ENCODE results near the gene PLCB2.

Gene PLCB2

GRCh38 chr15:40340038-40340739, 32.5 kb upstream of the PLCB2 start:
- DNase-seq = no peak

DNA sequence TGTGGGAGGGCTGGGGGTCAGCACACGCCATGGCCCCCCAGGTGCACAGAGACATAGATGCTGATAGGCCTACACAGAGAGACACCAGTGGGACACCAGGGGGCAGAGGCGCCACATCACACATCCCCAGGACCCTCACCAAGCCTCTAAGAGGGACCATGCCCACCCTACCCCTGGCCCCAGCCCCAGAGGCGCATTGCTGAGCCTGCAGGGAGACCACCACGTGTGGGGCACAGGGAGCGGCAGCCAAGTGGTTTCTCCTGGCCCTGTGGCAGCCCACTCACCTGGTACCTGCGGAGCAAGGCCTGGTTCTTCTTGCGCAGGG, 31.8 kb upstream of the PLCB2 start:
- no peak for DNase-seq

DNA sequence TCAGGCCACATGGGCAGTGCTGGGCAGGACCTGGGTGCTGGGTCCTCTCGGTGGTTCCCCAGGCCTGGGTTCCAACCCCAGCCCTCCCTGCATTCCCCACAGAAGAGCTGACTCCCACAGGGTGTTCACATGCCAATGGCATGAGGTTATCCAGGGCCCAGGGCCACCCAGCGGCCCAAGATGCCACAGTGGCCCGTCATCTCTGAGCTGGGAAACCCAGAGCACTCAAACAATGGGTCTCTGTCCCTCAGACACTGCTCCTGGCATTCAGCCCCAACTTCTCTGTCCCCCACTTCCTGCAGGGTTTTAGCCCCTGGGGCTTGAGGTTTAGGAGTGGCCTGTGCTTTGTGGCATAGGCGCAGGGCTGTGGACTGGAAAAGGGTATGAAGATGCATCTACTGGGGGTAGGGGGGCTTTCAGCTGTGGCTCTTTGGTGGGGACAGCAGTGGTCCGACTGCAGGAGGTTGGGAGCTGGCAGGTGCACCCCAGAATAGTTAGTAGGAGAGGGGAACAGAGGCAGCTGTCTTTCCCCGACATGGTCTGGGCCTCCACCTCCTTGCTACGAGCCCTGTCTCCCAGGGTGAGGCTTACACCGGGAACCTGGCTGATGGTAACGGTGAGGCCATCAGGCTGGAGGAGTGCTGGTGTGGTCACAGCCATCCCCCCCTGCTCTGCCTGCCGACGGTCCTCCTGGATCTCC, 31.3 kb upstream of the PLCB2 start:
- DNase-seq = no peak

DNA sequence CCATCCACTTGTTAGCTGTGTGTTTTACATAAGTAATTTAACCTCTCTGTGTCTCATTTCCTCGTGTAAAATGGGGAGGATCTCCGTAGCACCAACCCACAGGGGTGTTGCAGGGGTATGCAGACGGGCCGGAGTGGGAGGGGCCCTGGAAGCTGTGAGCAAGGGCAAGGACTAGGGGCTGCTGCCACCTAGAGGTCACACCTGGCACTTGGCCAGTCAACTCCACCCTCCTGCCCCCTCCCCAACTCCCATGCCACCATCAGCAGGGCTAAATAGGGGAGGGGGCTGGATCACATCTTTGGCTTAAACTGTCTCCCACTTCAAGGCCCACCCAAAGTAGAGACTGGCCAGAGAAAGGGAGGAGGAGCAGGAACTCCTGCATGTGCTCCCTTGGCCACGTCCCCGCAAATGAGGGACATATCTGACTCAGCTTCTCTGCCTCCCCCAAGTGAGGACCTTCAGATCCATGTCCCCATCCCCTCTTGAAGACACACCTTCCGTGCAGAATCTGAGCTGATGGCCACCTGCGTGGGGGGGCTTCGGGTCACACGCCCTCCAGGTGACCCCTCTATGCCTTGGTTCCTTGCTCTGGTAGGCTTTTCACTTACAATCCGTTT, 30.4 kb upstream of the PLCB2 start:
- DNase-seq = peak; percentile 44

DNA sequence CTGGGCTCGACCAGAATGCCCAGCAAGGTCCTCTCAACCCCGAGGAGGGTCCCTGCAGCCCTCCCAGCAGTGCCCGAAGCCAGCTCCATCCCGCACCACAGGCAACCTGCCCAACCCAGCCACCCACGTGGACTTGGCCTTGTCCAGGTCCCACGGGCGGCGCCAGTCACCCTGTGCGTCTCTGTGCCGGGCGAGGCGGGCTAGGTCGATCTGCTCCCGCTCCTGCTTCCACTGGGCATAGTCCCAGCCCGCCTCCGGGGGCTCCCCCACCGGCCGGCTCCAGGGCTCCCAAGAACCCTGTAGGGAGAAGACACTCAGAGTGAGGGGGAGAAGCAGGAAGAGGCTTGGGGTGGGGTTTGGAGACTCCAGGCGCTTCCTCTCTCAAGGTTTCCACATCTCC, 29.9 kb upstream of the PLCB2 start:
- DNase-seq = no peak

DNA sequence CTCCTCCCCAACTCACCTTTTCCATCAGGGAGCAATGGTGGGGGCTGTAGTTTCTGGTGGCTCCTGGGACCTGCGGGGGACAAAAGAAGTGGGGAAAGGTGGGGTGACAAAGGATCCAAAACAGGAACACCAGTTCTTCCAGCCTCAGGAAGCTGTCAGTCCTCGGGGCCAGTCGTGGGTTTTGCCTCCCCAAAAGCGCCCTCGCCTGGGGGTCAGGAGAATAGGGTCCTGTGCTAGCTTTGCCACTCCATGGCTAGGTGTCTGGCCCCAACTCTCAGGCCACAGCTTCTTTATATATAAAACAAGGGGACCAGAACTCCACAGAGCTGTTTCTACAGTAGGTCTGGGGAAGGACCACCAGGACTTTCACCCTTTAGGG, 29.0 kb upstream of the PLCB2 start:
- DNase-seq = no peak

- DNase-seq = no peak
Observed at GRCh38 chr15:40335938-40336743, 28.4 kb upstream of the PLCB2 start.

GRCh38 chr15:40334941-40335795, 27.4 kb upstream of the PLCB2 start:
- DNase-seq = peak; percentile 10

DNA sequence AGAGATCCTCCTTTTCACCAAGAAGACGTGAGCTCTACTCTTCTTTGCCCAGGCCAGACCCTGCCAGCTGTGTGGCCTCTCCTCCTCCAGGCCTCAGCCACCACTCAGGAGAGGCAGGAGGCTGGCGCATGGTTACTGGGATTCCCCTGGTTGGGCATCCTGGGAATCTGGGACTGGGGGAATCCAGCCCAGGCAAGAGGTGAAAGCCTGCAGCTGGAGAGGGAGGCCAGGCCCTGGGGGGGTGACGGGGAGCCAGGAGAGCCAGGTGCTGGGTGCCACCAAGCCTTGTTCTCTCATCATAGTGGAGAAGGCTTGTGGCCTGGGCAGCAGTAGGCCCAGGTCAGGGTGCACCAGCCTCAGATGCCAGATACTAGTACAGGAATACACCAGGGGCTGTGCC, 26.8 kb upstream of the PLCB2 start:
- no peak for DNase-seq

DNA sequence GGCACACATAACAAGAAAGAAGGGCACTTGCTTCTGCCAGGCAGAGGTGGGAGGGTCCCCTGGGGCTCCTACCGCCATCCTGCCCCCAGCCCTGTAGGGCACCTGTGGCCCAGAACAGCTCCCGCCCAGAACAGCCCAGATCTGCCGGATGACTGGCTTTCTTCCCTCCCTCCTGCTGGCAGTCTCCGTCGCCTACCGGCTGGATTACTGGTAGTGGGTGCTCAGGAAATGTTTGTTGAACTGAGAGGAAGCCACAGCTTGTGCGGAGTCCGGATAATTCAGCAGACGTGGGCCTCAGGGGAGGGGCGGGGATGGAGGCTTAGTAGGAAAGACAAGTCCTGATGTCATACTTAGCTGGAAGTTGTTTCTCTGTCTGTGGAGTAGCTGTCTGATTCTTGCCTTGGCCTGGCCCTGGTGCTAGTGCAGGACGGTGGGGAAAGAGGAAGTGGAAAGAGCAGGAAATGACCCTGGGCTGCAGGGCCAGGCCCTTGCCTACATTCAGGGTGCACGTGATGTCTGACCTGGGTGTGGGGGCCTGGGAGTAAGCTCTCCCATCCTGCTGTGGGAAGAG, 26.3 kb upstream of the PLCB2 start:
- peak; percentile 32 for DNase-seq

DNA sequence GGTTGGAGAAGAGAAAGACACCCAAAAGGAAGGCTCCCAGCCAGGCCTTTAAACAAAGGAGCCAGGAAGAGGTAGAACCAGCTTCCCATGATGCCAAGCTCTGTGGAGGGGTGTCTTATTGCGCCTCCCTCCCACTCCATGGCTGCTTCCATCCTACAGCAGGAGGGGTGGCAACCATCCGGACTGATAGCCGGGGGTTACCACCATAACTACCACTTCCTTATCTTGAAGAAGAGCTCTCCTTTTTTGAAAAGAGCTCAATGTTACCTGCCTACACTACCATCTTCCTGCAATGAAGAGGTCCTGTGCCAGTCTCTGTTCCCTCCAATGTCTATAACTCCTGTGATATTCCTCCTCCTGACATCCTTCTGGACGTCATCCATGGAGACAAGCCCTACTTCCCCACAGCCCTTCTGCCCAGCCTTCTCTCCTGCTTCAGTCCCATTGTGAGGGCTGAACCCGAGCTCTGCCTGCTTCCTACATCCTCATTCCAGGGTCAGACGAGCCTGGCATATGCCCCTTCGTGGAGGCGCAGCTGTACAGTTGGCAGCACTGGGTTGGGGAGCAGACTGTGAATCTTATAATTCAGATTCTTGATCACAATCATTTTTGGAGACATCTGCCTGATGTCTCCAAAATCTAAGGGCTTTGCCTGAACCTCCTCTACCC, 24.5 kb upstream of the PLCB2 start:
- DNase-seq = no peak

GRCh38 chr15:40331637-40332036, 23.9 kb upstream of the PLCB2 start:
- DNase-seq = no peak

GRCh38 chr15:40331026-40331425, 23.3 kb upstream of the PLCB2 start:
- DNase-seq = no peak

GRCh38 chr15:40330368-40330836, 22.7 kb upstream of the PLCB2 start:
- DNase-seq = peak; percentile 74

GRCh38 chr15:40329804-40330203, 22.1 kb upstream of the PLCB2 start:
- DNase-seq = no peak

GRCh38 chr15:40328751-40329150, 21.0 kb upstream of the PLCB2 start:
- DNase-seq = no peak

DNA sequence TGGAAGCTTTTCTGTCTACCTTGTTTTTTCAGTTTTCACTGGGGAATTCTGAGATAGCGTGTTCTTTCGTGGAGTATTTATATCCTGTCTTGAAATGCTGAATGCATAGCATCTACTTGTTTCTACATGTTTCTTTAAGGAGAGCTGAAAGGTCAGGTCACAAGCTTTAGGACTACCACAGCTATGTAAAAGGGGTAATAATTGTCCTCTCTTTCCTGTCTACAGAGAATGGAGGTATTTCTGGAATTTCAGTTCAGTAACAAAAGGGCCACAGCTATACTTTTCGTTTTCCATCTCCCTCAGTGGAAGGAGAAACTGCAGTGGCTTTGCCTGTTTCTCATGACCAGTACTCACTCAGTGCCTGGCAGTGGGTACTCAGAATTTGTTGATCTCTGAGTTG, 20.4 kb upstream of the PLCB2 start:
- DNase-seq = no peak

GRCh38 chr15:40327457-40327856, 19.7 kb upstream of the PLCB2 start:
- no peak for DNase-seq

DNA sequence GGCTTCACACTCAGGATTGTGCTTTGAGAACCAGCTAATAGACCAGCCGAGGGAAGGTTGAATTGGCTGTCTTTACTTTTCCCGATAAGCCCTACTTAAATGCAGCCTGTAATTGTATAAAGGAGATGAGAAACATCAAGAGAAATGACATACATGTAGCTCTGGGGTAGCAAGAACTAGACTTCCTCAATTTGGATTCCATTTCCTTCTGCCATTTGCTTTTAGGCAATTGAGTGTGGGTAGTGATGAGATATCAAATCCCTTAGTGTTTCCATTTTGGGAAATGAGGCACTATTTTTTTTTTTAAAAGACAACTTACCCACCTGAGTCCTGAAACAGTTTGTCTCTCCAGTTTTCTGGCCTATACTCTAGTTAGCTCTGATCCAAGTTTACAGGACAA, 18.0 kb upstream of the PLCB2 start:
- DNase-seq = no peak

DNA sequence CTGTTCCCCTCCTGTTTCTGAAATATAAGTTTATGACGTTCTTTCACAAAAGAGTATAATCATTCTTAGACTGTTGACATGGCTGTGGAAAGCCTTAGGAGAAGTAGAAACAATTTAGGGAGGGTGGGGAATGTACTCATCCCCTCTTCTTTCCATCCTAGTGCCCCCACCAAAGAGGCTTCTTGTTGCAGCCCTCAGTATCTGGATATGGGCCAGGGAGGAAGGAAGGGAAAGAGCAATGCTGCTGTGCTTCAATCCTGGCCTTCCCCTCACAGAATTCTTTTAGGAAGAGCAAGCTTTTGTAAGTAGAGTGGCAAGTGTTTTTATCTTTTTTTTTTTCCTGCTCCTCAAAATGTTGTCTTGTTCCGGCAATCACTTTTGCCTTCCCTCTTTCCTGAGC, 17.5 kb upstream of the PLCB2 start:
- no peak for DNase-seq

Data from NCI-H510A treated with DMSO at 0.1 percent for 48 hours (cell line).